ENCODE measurements around the gene SKAP2. TPM values are rescaled to one million over a fixed set of nuclear protein-coding genes. Genes with fewer than 3 reads are reported as not detected.

Gene SKAP2
- total and polyA plus RNA-seq, 2 of the 13 experiments (the other 11 are each of a cell fraction or from before 2014, with no cell fraction given), result 3.6 to 12.9 TPM

GRCh38 chr7:26624431-26624830 is 240.0 kb downstream of the SKAP2 start:
- no peaks in the 10 kb centered on the region for H4K20me1 ChIP-seq (ENCODE audit: insufficient read depth, low read length)
- 31% methylated on average over 4 of the region's 5 CpGs for WGBS (ENCODE audit: low lambda C conversion rate)
- ChIA-PET CTCF (ENCODE audit: low intra/inter-chr PET ratio, low total read pairs) (no interaction called here), POLR2A (no interaction called here)
- H3K4me1 ChIP-seq (ENCODE audit: insufficient read depth, low read length), result peaks cover 7% of the 10 kb centered on the region; the same call in 1 of the 2 replicates
- H3K9ac ChIP-seq (ENCODE audit: insufficient read depth, low read depth, low read length), result no peak overlapping the region
- TF ChIP-seq STAG1 (CRISPR knock-in tag; IDR thresholded peaks at IDR 0.05) (no peak), ZNF567 (CRISPR knock-in tag; IDR thresholded peaks at IDR 0.05; ENCODE audit: borderline replicate concordance) (no peak), FOSL1 (CRISPR knock-in tag; IDR thresholded peaks at IDR 0.05; ENCODE audit: borderline replicate concordance) (no peak), CHD4 (IDR thresholded peaks at IDR 0.05; ENCODE audit: borderline replicate concordance, low read length) (no peak), JUN (CRISPR knock-in tag; IDR thresholded peaks at IDR 0.05) (no peak), ZNF337 (CRISPR knock-in tag; IDR thresholded peaks at IDR 0.05; ENCODE audit: borderline replicate concordance, low read depth) (no peak), ZNF563 (CRISPR knock-in tag; IDR thresholded peaks at IDR 0.05) (no peak), ZNF678 (CRISPR knock-in tag; IDR thresholded peaks at IDR 0.05) (no peak), FOSL2 (CRISPR knock-in tag; IDR thresholded peaks at IDR 0.05) (no peak), ELF3 (CRISPR knock-in tag; IDR thresholded peaks at IDR 0.05) (no peak), ZNF207 (IDR thresholded peaks at IDR 0.05; ENCODE audit: borderline replicate concordance) (no peak), PLRG1 (conservative IDR thresholded peaks at IDR 0.05) (no peak), PCBP1 (IDR thresholded peaks at IDR 0.05; ENCODE audit: borderline replicate concordance, low read depth, low read length) (no peak), ZFP62 (CRISPR knock-in tag; IDR thresholded peaks at IDR 0.05) (no peak), ZBTB14 (CRISPR knock-in tag; IDR thresholded peaks at IDR 0.05) (no peak)
- H3K36me3 ChIP-seq (replicated peaks in 1 of 2; ENCODE audit: control insufficient read depth in 1 of 2, insufficient read depth in 2 of 2, low read length in 2 of 2), result no peaks in the 10 kb centered on the region
- H3K27me3 ChIP-seq (ENCODE audit: control insufficient read depth in 1 of 2, insufficient read depth in 2 of 2, low read length in 2 of 2), result peaks cover 4 to 40% of the 10 kb centered on the region in 2 experiments; a peak in 4 of 5 replicates
- no peaks in the 10 kb centered on the region for H3K9me3 ChIP-seq (ENCODE audit: low read length)
- no TSS peak for BruUV-seq (replicated peaks)
- DNase-seq (ENCODE audit: low spot score) (no peak), ATAC-seq (no peak), FAIRE-seq (no peak)
- no peak overlapping the region for H3K4me3 ChIP-seq (replicated peaks in 1 of 3; ENCODE audit: insufficient read depth in 1 of 3, low read depth in 2 of 3, low read length in 3 of 3)
- no peak overlapping the region for H2AFZ ChIP-seq (ENCODE audit: low read length)
- intact Hi-C loops (cut with micrococcal nuclease; ENCODE audit: unreplicated experiment) (no loop called here), in situ Hi-C loops (cut with HindIII; ENCODE audit: extremely low pct_ligation_motif_present, low pct_unique_long_range_greater_than_20kb) (no loop called here)
- H3K4me2 ChIP-seq (ENCODE audit: low read depth, low read length), result no peak overlapping the region
- no peak overlapping the region for H3K27ac ChIP-seq (ENCODE audit: extremely low read length, insufficient read depth, low read length)
- H3K79me2 ChIP-seq (ENCODE audit: insufficient read depth, low read length), result no peaks in the 10 kb centered on the region
